HG02678 (cell line): Measurements from ENCODE around the gene LRRC40.

Source experiments
- ATAC-seq: cut with Tn5 transposase; IDR thresholded peaks from one replicate; pipeline ENCODE4 v1.9.1; 2021; ENCODE audit warnings: mild to moderate bottlenecking, moderate library complexity; ENCODE audit not compliant: unreplicated experiment

Gene LRRC40

GRCh38 chr1:70134148-70134547, 71.2 kb downstream of the LRRC40 start:
- ATAC-seq = no peak

DNA sequence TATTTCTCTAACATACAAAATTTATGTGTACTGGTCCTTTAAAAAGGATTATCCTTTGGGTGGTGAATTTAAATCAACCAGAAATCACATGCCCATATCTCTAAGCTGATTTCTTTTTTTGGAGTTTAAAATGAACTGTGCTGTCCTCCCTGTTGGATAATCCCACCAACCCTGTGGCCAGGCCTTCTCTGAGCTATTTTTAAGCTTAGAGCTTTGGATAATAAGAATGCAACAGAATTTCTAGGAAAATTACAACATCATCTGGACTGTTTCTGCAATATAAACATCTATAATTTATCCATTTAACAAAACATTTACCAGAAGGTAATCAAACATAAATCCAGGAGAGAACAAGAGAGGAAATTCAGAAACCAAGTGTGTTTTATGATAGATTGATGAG, 88.3 kb downstream of the LRRC40 start:
- no peak for ATAC-seq

DNA sequence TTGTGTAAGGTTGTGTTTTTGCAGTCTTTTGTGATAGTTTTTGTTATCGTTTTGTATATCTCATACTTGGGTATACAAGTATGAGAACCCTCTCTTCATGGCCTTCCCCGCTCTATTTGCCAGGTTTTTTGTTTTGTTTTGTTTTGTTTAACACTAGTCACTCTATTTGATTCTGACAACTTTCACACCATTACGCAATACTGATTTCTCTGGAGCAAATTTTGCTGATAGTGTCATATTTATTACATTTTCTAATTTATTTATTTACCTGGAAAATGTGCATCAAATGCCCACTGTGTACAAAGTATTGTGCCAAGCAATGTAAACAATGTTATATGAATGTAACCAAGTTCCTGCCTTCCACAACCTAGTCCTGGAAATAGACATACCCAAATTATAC, 90.1 kb downstream of the LRRC40 start:
- no peak for ATAC-seq

- no peak for ATAC-seq
These were observed 92.5 kb downstream of the LRRC40 start for GRCh38 chr1:70112838-70113237.

DNA sequence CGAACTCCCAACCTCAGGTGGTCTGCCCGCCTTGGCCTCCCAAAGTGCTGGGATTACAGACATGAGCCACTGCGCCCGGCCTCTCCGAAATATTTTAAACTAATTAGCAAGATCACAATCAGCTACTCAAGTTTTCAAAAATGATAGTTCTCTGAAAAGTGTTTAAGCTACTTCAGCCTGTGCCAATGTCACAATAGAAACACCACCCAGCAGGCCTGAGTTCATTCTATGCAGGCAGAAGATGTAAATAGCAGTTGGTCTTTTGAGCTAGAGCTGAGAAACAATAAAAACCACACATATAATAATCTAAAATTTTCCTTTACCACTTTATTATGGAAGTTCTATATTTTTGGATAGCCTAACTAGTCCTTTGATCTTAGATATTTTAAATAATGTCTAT, 96.1 kb downstream of the LRRC40 start:
- no peak for ATAC-seq

DNA sequence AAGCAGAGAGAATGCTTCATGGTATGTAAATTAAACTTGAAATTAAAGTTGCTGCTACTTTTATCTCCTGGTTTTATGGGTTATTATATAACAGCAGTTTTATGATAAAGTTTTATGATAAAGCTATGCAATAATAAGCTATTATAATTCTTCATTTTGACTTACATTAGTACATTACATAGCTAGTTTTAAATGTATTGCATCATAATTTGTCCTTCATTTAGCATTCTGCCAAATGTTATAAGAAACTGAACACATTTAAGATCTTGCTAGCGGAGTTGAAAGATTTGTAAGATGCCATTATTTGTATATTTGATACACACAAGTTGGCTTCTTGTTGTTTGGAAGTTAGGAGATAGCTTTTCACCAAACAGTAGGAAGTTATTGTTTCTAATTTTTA, 101.6 kb downstream of the LRRC40 start:
- no peak for ATAC-seq

DNA sequence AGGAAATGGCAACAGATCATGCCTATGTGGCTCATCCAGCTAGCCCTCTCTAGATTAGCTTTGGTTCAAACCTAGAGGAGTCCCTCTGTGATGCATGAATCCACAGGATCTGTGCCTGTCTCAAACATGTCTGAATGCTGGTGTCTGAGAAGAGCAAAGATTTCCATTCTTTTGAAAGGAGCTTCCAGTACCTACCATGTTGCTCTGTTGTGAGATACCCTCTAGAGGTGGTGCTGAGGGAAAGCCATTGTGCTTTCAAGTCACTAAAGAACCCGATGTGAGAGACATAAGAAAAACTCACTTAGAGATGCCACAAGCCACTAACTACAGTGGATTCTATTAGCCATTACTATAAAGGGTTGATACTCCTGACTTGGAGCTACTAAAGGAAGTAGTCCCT, 103.6 kb downstream of the LRRC40 start:
- no peak for ATAC-seq

DNA sequence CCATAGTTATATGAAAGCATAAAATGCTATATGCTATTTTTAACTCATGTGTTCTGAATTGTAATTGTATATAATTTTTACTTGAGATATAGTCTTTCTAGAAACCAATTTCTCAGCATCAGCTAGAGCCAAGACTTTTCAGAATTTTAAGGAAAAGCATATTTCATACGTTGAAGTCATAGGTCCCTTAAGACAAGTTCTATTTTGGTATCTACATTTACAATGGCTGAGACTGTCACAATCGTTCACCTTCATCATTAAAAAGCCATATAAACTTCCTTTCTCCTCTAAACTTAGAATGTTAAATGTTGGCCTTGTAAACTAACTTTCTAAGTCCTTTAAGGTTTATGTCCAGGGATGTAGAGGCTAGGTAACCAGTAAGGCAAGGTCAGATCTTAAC, 104.1 kb downstream of the LRRC40 start:
- ATAC-seq = no peak
